GM13976 (cell line): ENCODE measurements around the gene TSPAN15.

ENCODE experiments used
- DNase-seq: peaks from one replicate; pipeline ENCODE4 v3.0.0; 2012; ENCODE audit warnings: low spot score
- in situ Hi-C: fragments of 300-500 bp; cut with MboI; formaldehyde crosslinking; loops from one replicate; pipeline ENCODE4 v1.12.0; 2022; ENCODE audit warnings: low sequenced_read_pairs, mixed read lengths, inconsistent platforms; ENCODE audit not compliant: unreplicated experiment
- TF ChIP-seq, protein P1 (sequence below): IDR thresholded peaks from 2 replicates; pipeline ENCODE4 v1.5.1; 2012; ENCODE audit warnings: borderline replicate concordance, mild to moderate bottlenecking; ENCODE audit not compliant: insufficient read depth; ENCODE audit errors: extremely low read depth, missing control alignments, control extremely low read depth

TSPAN15 gene

DNA sequence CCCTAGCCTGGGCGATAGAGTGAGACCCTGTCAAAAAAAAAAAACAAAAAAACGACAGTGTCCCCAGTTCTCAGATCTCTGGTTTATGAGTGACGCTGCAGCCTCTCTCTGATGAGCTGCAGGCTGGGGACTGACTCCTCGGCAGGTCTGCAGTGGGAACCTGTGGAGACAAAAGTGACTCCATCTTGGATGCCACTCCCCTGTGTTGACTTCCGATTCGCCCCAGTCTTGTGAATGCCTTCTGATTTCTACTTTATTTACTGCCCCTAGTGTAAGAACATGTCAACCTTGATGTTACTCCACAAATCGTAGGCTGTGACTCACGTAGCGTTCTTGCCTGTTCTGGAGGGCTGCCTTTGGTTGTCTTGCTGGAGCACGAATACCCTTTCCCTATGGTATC, 40.8 kb upstream of the TSPAN15 start:
- TF ChIP-seq, protein P1, sequence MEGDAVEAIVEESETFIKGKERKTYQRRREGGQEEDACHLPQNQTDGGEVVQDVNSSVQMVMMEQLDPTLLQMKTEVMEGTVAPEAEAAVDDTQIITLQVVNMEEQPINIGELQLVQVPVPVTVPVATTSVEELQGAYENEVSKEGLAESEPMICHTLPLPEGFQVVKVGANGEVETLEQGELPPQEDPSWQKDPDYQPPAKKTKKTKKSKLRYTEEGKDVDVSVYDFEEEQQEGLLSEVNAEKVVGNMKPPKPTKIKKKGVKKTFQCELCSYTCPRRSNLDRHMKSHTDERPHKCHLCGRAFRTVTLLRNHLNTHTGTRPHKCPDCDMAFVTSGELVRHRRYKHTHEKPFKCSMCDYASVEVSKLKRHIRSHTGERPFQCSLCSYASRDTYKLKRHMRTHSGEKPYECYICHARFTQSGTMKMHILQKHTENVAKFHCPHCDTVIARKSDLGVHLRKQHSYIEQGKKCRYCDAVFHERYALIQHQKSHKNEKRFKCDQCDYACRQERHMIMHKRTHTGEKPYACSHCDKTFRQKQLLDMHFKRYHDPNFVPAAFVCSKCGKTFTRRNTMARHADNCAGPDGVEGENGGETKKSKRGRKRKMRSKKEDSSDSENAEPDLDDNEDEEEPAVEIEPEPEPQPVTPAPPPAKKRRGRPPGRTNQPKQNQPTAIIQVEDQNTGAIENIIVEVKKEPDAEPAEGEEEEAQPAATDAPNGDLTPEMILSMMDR: no peak
- in situ Hi-C loops: no loop called here
- no peak for DNase-seq

DNA sequence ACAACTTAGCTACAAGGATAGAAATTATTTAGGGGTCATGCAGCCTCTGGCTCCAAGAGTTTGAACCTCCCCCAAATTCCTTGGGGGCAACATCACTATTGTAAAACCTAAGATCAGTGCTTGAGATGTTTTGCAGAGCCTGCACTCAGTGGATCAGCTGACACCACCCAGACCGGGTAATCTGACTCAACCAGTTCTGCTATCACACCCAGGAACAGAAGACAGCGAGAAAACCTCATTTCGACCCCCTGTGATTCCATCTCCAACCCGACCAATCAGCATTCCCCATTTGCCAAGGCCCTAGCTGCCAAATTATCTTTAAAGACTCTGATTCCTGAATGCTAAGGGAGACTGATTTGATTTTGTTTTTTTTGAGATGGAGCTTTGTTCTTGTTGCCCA, 39.8 kb upstream of the TSPAN15 start:
- in situ Hi-C loops: no loop called here
- DNase-seq: no peak
- TF ChIP-seq, protein P1: no peak

DNA sequence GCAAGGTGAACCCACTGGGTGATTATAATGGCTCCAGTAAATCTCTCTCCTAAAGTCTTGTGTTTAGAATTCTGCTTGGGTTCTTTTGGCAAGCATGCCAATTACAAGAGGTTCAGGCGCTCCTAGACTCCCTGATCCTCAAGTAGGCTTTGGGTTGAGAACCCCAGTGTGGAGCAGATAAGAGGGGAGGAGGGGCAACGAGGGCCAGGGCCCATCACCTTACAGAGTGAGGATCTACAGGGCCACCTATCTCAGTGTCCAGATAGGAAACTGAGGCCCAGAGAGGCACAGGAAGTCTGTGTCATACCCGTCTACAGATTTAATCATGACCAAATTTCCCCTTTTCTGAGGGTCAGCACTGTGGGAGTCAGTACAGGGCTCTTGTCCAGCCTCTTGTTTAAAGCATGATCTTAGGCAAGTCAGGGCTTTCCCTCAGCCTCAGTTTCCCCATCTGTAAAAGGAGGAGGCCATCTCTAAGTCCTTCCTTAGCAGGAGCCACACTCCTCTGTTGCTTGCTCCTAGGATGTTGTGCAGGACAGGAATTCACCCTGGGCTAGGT, 39.0 kb upstream of the TSPAN15 start:
- no peak for DNase-seq
- in situ Hi-C loops: no loop called here
- TF ChIP-seq, protein P1: no peak

DNA sequence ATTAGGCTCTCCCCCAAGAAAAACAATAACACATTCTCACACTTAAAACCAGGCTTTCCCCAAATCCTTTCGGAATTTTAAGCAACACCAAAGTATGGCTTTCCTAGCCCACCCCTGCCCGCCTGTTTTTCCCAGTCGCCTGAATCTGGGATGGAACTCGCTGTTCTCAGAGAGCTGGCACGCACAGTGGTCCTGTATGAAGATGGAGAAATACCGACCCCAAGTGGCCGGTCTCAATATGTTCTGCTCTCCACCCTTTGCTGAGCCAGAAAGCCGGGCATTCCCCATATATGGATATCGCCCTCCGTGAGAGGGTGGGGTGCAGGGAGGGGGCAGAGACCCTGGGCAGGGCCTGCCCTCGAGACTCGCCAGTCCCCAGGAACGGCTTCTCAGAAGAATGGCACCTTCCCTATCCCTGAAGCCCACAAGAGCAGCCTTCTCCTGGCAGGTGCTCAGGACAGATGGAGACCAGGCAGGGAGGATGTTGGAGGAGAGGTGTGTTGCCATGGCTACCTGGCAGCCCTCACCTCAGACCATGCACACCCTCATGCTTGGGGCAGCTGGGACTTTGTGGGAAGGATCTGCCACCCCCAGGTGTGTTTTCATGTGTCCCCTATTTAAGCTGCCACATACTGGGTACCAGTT, 37.9 kb upstream of the TSPAN15 start:
- peak; percentile 72 for DNase-seq
- TF ChIP-seq, protein P1: peak; percentile 38
- in situ Hi-C loops: no loop called here

DNA sequence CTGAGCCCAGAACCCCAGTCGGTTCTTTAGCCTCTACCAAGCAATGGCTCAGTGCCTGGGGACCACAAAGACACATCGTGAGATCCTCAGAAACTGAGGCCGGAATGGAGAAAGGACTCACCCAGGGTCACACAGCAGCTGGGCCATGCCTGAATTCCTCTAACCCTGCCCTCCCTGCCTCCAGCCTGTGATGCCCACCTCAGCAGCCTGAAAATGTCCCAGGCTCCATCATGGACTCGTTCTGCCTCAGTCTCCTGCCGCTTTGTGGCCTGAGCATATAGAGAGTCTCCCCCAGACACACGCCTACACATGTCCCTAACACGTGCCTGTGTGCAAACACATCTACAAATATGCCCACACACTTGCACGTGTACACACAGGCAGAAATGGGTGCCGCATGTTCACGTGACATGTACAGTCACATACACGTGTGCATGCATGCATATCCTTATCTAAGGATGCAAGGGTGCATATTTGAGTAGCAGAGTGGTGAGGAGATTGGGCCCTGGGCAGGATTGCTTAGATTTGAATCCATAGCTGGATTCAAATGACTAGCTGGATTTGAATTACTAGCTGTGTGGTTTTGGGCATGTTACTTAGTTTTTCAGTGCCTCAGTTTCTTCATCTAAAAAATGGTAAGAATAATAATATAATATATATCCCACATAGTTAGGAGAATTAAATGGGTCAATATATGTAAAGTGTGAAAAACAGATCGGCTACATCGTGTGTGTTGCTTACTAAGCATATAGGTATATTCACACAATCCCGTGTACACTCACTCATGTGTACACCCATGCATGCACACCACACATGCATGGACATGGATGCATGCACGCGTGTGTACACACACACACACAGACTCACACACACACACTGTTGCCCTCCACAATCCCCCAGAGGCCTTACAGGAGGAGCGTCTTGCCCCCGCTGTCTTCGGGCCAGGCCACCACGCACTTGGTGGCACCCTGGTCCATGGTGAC, 36.9 kb upstream of the TSPAN15 start:
- DNase-seq: no peak
- in situ Hi-C loops: no loop called here
- TF ChIP-seq, protein P1: no peak

DNA sequence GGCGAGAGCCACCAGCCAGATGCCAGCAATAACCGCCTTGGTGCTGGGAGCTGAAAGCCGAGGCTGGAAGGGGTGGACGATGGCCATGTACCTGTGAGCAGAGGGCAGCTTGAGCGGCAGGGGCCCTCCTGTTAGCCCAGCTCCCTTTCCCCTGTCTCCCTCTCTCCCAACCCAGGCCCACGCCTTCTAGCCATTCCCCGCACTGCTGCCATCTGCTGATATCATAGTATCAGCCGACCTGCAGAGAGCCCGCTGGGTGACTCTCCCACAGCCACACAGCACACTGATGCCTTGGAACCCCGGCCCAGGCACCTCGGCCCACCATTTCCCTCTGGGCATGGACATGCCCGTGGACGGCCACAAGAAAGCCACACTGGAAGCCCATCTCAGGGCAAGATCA, 36.2 kb upstream of the TSPAN15 start:
- in situ Hi-C loops: no loop called here
- TF ChIP-seq, protein P1: no peak
- DNase-seq: no peak
